ENCODE results near the gene DELE1.

Gene DELE1, protein sequence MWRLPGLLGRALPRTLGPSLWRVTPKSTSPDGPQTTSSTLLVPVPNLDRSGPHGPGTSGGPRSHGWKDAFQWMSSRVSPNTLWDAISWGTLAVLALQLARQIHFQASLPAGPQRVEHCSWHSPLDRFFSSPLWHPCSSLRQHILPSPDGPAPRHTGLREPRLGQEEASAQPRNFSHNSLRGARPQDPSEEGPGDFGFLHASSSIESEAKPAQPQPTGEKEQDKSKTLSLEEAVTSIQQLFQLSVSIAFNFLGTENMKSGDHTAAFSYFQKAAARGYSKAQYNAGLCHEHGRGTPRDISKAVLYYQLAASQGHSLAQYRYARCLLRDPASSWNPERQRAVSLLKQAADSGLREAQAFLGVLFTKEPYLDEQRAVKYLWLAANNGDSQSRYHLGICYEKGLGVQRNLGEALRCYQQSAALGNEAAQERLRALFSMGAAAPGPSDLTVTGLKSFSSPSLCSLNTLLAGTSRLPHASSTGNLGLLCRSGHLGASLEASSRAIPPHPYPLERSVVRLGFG

DNA sequence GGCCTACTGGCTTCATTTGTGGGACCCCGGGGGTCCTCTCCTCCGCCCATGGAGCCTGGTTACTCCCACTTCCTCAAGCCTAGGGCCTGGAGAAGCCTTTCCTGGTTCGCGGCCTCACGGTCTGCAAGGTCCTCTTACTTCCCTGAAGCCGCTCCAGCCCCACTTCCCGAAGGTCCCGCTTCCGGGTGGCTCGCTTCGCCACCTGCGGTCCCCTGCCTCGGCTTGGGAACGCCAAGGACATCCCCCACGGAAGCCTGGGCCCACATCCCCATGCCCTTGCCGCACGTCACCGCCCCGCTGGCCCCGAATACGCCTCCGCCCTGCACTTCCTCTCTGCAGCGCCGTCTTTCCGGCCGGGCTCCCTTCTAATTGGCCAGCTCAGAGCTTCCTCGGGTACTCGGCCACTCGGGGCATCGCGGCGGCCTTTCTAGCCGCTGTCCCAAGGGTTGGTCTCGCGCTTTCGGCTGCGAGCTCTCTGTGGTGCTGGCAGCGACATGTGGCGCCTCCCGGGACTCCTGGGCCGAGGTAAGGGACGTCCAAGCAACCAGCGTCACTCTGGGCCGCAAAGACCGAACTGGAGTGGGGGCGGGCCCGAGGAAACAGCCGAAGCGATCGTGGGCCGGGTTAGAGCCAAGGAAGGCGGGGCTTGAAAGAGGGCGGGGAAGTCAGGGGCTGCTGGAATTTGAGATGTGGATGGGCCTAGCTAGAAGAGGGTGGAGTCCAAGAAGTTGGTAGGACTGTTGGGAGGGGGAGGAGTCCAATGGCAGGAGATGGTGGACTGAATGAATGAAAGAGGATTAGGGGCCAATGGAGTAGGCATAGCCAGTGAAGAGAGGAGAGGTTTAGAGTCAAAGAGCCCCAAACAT is at the start of gene DELE1:
Gene DELE1, plus strand, starts transcription at position 424 of the 866 bp plus-strand sequence. Its CDS starts 71 bp downstream, at position 495.
- peak; percentile 99 for DNase-seq

DNA sequence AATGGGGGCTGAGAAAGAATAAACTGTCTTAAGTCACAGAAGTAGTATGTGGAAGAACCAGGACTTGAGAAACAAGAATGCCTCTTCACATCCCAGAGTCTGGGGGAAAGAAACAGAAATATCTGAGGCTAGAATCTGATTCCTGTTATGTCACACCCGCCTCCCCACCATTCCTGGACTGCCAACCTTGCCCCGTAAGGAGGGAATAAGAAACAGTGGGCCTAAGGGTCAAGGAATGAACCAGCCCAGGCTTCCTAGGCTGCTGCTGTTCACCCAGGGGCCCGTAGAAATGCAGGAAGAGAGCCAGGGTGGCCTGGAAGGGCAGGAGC is 49.8 kb upstream of the DELE1 start:
- no peak for DNase-seq

DNA sequence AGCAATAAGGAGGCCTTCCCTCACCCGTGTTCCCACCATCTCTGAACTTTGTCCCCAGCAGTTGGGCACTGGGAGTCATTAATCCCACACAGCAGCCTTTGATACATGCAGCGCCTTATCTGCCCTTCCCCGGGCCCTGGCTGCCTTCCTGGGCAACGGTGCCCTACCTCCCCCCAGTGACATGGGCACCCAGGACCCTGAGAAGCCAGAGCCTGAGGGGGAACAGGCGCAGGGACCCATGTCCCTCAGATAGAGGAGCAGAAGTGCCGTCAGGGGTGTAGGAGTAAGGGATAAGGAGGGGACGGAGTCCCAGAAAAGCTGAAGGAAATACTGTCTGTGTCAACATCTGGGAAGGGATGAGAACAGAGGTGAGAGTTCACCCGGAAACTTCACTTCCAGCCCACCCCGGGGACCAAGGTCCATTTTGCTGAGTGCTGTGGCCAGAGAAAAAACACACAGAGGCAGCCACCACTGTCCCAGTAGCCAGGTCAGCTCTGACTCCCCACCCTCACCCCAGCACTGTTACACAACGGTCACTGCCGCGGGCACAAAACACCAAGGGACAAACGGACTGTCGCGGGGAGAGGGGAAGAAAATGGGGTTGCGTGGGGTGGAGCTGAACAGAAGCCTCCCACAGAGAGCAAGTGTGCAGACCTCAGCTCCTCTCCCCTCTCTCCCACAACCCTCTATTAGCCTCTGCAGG is 49.3 kb upstream of the DELE1 start:
- no peak for DNase-seq

DNA sequence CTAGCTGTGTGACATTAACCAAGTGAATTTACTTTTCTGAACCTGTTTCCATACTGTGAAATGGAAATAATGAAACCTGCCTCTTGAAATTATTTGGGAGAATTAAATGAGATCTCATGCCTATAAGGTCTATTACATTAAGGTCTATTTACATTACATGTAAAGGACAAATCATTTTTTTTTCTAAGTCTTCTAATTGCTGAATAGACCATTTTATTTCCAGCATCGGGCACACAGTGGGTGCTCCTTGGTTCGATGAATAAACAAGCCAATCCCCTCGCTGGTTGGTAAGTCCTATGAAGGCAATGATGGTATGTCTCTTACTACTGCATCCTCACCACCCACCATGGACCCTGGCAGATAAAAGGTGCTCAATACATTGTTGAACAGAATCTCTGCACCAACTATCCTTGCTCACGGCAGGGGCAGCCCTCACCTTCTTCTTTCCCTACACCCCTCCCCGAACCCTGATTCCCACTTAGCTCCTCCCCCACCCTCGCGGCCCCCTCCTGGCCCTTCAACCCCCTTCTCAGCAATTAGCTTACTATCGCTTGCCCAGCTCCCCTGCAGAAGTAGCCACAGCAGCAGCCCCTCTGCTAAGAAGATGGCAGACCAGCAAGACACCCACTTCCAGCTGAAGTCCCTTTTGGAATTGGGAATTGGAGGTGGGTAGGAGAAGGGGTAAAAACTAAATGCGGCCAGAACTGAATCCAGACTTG is 48.5 kb upstream of the DELE1 start:
- no peak for DNase-seq

DNA sequence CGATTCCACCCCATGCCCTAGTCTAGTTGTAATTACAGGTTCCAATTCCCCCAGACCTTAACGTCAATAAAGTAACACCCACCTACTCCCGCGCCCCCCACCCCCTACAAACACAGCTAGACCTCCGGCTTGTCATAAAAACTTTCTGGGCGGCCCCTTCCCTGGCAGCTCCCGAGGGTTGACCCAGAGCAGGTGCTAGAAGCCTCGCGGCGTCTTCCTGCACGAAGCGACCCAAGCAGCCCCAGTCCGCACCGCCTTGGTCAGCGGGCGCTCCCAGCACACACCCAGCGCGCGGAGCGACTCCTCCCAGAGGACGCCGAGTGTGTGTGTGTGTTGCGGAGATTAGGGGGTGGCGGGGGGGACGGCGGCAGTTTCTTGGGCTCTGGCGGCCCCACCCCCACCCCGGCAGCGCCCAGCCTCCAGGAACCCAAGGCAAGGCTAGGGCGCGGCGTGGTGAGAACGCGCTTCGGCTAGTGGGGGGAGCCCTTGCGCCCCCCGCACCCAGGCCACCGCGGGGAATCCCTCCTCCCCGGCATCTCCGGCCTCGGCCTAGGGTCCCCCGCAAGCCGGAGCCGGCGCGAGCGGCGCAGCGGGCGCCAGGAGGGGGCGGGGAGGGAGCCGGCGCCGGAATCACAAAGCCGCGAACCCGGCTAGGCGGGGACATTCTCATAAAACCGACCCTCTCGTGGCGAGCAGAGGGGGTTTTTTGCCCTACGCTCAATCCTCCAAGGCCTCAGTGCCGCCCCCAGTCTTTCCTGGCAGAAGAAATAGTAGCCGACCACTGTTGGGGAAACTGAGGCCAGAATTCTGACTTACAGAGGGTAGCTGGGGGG is 47.7 kb upstream of the DELE1 start:
- no peak for DNase-seq

DNA sequence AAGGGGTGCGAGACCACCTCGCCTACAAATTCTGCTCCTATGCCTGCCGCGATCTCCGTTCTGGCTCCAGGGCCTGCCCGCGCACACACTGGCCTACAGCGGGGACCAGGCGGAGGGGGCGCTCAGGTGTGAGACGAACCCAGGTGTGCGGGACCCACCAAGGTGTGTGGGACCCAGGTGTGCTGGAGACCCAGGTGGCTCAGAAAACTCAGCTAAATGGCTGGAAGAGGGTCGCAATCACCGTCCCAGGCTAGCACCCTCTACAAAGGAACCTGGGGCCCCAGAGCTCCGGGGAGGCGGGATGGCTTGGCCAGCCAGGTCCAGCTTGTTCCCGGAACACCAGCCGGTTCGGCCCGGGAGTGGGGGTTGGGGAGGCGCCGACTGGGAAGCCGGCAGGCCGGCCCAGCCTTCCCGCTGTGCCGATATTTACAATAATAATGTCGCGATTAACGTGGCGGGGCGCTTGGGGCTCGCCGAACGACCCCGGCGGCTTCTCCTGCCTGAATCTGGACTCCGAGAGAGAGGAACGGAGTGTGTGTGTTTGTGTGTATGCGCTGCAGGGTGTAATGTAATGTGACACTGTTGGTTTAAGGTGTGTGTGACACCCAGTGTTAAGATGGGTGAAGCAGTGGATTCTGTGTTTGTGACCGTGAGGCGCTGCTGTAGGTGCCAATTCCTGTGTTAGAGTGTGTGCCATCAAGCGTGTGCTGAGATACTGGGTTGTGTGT is 46.9 kb upstream of the DELE1 start:
- DNase-seq: no peak

DNA sequence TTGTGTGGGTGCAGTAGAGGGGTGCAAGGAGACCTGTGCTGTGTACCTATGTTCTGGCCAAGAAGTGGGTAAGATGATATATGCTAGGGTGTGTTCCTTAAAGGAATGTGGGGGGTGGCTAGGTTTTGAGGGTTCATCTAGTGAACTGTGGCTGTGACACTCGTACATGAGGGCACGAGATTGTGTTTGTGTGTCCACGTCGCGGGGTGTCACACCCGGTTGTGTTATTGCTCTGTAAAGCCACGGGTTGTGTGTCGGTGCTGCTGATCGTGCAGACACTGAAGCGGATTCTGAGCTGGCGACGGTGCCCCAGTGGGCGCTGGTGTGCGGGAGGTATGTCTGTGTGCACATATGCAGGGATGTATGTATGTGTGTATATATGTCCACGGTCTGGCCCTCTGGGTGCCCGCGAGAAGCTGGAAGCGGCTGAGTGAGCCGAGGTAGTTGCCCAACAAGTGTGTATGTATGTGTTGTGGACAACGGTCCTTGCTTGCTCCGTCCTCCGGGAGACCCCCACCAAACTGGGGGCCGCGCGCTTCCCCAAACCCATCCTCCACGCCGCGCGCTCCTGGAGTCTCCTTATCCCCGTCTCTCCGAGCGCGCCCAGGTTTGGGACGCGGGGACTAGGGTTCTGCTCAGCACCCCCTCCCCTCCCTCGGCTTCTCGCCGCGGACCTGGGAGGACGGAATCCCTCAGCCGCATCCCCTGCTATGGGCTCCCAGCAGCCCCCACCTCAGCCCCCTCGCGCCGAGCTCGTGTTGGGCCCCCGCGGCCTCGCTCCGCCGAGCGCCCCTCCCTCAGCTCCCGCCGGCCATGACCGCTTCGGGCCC is 46.1 kb upstream of the DELE1 start:
- DNase-seq: peak; percentile 45

DNA sequence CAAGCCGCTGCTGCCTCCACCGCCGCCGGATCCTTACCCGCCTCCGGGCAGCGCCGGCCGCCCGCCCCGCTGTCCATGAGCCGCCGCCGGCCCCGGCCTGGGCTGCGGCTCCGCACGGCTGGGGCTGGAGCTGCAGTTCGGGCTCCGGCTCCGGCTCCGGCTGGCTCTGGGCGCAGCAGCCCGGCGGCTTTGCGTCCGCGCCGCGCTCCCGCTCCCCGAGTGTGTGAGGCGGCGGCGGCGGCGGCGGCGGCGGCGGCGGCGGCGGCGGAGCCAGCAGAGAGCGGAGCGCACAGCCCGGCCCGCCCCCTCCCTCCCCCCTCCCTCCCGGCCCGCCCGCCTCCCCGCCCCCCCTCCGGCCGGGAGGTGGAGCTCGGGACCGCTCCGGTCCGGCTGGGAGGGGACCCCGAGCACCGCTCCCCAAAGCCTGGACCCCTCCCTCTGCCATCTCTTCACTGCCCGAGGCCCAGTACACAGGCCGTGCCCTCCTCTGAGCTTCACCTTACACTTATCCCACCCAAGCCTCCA is 45.4 kb upstream of the DELE1 start, which contains the start of gene PCDH1:
Gene PCDH1, minus strand, starts transcription at position 225 of the 525 bp plus-strand sequence. Its CDS starts 148 bp downstream, at position 77.
- peak; percentile 26 for DNase-seq

DNA sequence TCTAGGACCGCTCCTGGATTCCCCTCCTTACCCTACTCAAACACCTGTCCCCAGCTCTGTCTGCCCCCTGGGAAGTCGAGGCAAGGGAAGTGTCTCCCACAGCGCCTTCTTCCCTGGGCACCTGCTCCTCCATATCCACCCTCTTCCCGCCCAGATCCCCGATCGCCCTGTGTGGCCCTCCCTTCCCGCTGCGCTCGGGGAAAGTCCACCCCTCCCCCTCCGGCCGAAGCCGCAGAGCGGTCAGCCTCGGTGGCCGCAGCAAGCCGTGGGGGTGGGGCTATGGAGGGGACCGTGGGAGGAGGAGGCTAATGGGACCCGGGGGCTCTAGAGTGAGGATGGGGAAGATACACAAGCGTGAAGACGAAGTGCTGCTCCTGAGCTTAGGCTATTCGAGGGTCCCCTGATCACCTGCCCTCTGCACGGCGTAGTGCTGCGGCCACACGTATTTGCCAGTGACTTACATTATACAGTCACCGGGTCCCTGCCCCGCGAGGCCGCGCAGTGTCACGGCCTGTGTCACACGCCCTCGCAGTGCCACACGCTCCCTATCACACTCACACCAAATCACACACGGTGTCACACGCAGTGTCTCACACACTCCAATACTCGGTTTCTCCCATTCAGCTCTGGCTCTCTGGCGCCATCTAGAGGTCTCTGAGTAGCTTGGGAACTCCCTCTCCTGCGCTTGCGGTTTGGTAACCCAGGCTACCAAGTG is 44.8 kb upstream of the DELE1 start:
- peak; percentile 91 for DNase-seq

DNA sequence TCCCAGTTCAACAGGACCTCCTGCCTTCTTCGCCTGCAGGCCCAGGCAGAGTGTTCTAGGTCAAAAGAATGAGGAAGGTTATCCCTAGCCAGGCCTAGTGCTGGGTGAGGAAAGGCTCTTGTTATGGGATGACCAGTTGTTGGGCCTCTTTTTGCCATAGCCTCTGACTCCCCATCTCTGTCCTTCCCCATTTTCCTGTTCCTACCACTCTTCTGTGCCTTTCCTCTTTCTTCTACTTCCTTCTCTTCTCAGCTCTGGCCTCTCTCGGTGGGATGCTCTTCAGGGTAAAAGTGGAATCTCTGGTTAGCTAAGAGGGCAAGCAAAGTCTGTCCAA is 44.3 kb upstream of the DELE1 start:
- DNase-seq: no peak

DNA sequence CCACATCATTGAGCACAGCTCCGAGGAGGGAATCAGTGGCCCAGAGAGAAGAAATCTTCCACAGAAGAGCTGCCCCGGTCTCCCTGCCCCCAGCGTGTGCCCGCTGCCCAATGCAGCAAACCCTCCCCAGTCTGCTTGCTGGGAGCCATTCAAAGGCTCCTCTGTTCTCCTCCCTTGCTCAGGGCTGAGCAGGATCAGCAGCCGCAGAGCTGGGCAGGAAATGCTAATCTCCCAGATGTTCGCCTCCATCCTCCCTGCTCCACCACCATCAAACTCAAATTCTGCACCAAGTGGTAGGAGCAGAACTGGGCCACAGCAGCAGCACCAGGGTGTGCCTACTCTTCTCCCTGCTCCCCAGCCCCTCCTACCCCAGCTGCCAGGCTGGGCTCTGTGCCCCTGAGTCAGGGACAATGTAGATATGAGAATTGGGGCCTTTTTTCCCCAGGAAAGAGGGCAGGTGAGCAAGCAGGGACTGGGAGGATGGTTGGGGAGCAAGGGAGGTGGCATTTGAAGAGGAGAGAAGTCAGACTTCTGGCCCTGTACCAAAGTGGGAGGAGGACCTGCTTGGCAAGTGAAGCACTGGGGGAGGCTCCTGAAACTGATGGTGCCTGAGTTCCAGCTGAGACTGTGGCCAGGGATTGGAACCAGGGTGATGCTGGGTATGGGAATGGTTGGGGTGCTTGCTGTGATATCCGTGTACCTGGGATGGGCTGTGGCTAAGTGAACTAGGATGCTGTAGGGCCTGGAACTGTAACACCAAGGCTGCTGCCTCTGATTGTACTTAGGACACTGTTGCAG is 43.5 kb upstream of the DELE1 start:
- no peak for DNase-seq

DNA sequence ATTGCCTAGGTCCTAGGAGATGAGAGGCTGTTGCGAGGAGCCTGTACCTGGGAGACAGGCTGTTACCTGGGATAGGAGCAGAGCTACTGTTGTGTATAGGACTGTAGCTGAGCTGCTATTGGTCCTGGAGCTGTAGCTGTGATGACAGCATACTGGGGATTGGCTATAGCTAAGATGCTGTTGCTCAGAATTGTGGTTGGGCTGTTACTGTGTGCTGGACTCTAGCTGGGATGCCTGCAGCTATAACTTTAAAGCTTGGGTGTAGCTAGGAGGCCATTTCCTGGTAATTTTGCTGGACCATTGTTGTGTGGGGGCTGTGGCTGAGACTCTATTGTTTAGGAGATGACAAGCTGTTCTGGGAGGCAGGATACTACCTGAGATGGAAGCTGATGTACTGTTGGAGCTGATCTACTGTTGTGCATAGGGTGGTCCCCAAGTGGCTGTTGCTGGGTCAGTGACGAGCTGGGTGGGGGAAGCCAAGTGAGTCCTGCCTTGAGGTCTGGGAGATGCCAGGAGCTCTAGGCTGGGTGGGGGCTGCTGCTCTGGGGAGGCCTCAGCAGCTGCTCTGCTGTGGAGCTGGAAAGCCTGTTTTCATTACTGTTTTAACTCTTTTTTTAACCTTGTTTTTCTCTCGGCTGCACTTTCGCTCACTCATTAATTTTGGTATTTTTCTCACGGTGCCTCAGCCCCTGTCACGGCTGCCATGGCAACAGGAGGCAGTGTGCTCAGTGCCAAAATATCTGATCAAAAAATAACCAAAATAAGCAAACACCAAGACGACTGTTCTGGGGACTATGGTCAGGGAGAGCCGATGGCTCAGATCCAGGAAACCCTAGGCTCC is 42.5 kb upstream of the DELE1 start:
- no peak for DNase-seq

DNA sequence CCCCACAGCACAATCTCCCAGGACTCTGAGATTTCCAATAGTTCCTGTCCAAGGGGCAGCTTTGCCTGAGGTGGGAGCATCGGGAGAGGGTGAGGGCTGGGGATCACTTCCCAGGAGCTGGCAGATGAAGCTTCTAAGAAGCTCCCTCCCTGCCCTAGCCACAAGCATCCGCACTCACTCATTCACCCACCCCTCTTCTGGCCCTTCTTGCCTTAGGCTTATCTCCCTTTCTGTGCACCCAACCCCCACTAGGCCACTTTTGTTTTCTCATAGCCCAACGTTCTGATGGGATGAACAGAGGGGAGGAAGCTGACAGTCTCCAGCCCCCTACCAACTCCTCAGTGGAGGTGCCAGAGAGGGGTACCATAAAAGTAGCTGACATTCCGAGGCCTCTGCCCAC is 41.8 kb upstream of the DELE1 start:
- DNase-seq: no peak

DNA sequence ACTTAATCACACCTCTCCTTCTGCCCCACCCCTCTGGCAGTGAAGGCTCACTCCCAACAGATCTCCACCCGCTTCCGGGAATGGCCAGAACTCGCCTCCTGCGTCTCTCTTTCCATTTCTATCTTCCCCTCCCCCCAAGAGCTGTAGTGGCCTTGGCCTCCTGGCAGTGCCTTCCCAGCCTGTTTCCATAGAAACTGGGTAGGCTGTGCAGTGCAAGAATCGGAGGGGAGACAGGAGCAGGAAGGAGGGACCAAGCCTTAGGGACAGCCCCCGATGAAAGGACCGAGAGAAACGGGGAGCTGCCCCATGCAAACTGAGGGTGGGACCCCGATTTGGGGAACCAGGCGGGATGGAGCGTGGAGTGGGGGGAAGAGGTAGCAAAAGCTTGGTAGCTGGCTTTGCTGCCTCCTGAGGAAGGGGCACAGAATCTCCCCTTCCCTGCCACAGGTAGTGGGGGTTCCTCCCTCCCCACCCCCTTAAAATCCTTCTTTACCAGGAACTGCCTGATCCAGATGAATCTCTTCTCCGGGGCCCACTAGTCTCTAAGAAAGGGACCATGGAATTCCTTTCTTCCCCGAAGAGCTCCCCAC is 41.0 kb upstream of the DELE1 start:
- no peak for DNase-seq

DNA sequence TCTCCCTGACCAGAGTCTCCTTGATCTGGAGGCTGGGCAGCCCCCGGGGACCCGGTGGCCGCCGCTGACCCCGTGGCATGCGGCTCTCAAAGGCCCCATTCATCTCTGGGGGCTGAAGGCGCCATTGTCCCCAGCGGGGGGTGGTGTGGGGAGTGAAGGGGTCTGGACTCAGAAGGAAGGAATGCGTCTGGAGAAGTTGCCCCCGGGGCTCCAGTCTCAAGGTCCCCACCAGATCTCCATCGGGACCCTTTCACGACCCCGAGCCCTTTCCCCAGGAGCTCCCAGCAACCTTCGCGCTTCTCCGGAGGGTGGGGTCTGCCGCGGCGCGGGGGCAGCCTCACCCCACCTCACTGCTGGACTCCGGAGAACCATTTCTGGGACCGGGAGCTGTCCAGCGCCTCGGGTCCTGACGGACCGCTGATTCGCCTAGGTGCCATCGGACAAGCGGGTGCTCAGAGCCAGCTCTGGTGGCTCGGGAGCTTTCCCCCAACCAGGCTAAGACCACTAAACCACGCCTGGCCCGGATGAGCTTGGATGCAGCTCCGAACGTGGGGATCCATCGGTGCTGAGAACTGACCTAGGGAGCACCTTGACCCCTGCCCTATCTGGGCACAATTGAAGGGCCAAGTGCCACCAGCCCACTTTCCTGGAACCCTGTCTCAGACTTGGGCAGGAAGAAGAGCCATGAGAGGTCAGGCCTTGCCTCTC is 40.3 kb upstream of the DELE1 start:
- DNase-seq: peak; percentile 48

DNA sequence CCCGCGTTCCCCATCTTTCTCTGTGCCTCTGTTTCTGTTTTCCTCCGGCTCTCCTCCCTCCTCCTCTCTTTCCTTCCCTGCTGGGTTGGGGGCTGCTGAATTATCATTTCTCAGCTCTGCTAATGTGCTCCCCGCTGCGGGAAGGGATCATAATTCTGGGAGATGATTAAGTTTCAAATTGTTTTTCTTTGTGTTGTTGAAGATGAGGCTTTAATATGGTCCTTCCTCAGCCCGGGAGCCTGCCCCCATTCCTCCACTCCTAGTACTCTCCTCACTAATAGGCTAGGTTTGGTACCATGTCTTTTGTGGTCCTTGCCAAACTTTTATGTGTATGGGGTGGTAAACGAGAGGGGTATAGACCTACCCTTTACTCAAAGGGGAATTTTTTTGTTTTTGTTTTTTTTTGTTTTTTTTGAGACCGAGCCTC is 39.8 kb upstream of the DELE1 start:
- no peak for DNase-seq
